ENCODE results near the gene IL2RA.

- TF ChIP-seq CTCF (IDR thresholded peaks at IDR 0.05): no peak
- TF ChIP-seq POLR2A (IDR thresholded peaks at IDR 0.05): no peak
- no peak for TF ChIP-seq POLR2AphosphoS5 (IDR thresholded peaks at IDR 0.05)
- TF ChIP-seq EP300 (IDR thresholded peaks at IDR 0.05; ENCODE audit: low read depth): no peak
These were observed 2.7 kb downstream of the IL2RA start for GRCh38 chr10:6059506-6059905.
